CD4-positive, alpha-beta T cell treated with Interleukin-17A for 4 hours (primary cell): ENCODE results near the gene CDV3.
"Not testable (repeated sequence)": the region's sequence is repeated elsewhere in the genome, so short reads cannot be mapped to it uniquely, and the experiment has no call there.

Source experiments
- DNase-seq: peaks from one replicate; pipeline ENCODE4 v3.0.0-alpha.2; 2020; ENCODE audit warnings: mixed read lengths

Gene CDV3

GRCh38 chr3:133573629-133574194 is at the start of gene CDV3:
Gene CDV3, plus strand, starts transcription at chr3:133573686. Its CDS starts 359 bp downstream, at chr3:133574045.
- no peak for DNase-seq

- DNase-seq: not testable (repeated sequence)
Measured at GRCh38 chr3:133523758-133524157, 49.7 kb upstream of the CDV3 start.

- no peak for DNase-seq
Measured at GRCh38 chr3:133525435-133525834, 48.1 kb upstream of the CDV3 start.

- DNase-seq: no peak
Measured at GRCh38 chr3:133527081-133527715, 46.3 kb upstream of the CDV3 start.

GRCh38 chr3:133529809-133530208 is 43.7 kb upstream of the CDV3 start:
- no peak for DNase-seq

GRCh38 chr3:133531981-133532380 is 41.5 kb upstream of the CDV3 start:
- no peak for DNase-seq

- no peak for DNase-seq
Measured at GRCh38 chr3:133532951-133533350, 40.5 kb upstream of the CDV3 start.

- DNase-seq: no peak
Measured at GRCh38 chr3:133535971-133536881, 37.3 kb upstream of the CDV3 start.

- not testable (repeated sequence) for DNase-seq
Measured at GRCh38 chr3:133537131-133537530, 36.4 kb upstream of the CDV3 start.

- no peak for DNase-seq
Measured at GRCh38 chr3:133538154-133538553, 35.3 kb upstream of the CDV3 start.

GRCh38 chr3:133540896-133541674 is 32.4 kb upstream of the CDV3 start:
- no peak for DNase-seq

- no peak for DNase-seq
Measured at GRCh38 chr3:133542871-133543270, 30.6 kb upstream of the CDV3 start.

GRCh38 chr3:133544983-133545382 is 28.5 kb upstream of the CDV3 start:
- not testable (repeated sequence) for DNase-seq

- DNase-seq: no peak
Measured at GRCh38 chr3:133547432-133548041, 25.9 kb upstream of the CDV3 start.

- no peak for DNase-seq
Measured at GRCh38 chr3:133548090-133548489, 25.4 kb upstream of the CDV3 start.

- no peak for DNase-seq
Measured at GRCh38 chr3:133549565-133549964, 23.9 kb upstream of the CDV3 start.

GRCh38 chr3:133551589-133551988 is 21.9 kb upstream of the CDV3 start:
- DNase-seq: not testable (repeated sequence)

- no peak for DNase-seq
Measured at GRCh38 chr3:133561679-133562078, 11.8 kb upstream of the CDV3 start.

GRCh38 chr3:133562376-133562775 is 11.1 kb upstream of the CDV3 start:
- DNase-seq: no peak

- DNase-seq: no peak
Measured at GRCh38 chr3:133563186-133563591, 10.3 kb upstream of the CDV3 start.

- DNase-seq: no peak
Measured at GRCh38 chr3:133563816-133564215, 9.7 kb upstream of the CDV3 start.

GRCh38 chr3:133568294-133569014 is 5.0 kb upstream of the CDV3 start:
- no peak for DNase-seq
